DLD1 (cell line): Measurements from ENCODE around the gene UCHL5.
"Not testable (repeated sequence)": the region's sequence is repeated elsewhere in the genome, so short reads cannot be mapped to it uniquely, and the experiment has no call there.

Experiments
- in situ Hi-C: cut with HindIII; loops from 2 replicates; pipeline ENCODE4 v1.10.0; 2017; ENCODE audit warnings: low sequenced_read_pairs

The UCHL5 gene

DNA sequence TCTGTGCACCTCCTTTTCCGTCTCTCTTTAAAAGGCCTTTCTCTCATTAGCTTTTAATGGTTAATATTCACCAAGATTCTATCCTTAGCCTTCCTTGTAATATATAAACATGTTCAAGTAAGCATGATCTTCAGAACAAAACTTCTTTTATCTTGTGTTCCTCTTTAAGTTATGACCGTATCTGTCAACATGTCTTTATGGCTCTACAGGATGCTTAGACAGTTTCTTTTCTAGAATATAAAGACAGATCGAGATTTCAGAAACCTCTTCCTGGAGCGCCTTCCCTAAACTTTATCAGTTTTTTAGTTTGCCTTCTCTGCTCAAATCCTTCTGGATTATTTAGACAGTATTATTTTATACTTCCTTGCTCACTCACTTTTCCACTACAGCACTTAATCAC is 7.4 kb upstream of the UCHL5 start:
- in situ Hi-C loops: no loop called here

DNA sequence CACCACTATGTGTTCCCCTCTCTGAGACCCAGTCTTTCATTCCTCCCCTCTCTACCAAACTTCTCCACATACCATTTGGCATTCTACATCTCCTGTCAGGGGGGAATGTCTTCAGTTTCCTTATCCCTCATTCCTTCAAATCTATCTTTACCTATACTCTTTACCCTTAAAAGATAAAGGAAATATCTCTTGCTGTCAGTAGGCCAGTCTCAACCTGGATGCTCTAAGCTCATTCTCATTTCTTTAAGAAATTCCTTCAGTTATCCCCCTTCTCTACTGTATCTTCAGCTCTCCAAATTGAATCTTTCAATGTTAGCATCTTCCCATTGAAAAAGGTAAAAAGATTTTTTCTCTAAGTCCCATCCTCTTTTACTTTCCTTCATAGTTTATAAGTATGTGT is 6.8 kb upstream of the UCHL5 start:
- in situ Hi-C loops: no loop called here

DNA sequence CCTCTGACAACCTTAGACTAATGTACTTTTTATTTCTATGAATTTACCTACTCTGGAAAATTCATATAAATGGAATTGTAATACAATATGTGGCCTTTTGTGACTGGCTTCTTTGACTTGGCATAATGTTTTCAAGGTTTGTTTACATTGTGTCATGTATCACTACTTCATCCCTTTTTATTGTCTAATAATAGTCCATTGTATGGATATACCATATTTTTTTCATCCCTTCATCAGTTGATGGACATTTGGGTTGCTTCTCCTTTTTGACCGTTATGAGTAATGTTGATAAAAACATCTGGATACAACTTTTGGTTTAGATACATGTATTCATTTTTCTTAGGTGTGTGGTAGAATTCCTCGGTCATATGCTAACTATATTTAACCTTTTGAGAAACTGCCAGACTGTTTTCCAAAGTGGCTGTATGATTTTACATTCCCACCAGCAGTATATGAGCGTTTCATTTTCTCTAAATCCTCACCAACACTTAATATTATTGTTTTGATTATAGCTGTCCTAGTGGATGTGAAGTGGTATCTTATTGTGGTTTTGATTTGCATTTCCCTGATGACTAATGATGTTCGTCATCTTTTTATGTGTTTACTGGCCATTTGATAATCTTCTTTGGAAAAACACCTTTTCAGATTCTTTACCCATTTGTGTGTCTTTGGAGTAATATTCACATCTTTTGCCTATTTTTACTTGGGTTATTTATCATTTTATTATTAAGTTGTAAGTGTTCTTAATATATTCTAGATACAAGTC is 3.7 kb upstream of the UCHL5 start:
- in situ Hi-C loops: no loop called here

DNA sequence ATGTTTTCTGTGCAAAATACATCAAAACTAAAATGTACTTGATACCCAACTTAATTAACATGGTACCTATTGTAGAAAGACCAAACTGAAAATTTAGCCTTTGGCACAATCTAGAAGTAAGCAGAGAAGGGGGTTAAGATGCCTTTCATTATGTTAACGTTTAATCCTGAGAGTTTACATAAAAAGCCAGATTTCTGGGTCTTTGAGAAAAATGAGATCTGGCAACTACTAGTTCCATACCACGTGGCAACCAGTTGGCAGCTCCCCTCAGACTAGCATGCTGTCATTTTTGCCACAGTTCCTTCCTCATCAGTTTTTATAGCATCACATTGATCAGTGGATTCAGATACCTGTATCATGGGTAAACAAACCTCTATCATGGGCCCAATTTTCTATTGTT is 1.8 kb upstream of the UCHL5 start:
- in situ Hi-C loops: no loop called here

DNA sequence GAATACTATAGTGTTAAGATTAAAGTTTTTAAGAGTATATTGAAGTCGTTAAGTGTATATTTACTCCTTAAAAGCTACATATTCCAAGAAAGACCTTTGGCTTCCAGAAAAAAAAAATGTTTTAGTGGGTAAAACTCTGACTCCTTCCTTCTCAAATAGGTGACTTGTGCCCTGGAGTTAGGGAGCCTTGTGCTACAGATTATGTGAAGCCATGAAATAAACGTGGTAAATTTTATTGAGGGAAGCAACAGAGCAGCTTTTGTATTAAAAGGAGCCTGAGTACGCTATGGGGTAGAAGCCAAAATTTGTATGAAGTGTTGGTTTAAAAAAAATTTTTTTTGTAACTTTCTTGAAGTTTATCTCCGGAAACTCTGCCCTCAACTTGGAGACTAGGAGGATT is 1.2 kb upstream of the UCHL5 start:
- in situ Hi-C loops: no loop called here

DNA sequence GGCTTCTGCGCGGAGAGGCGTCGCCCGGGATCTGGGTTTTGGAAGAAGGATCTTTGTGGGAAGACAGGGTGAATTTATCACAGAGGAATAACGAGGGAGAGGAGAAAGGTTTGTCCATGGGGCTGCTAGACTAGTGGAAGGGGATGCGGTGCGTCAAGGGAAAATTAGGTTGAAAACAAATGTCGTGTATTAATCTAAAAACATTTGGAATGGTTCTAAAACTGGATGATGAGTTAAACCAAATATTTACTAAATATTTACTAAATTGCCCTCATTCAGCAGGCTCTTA is 899 bp upstream of the UCHL5 start:
- in situ Hi-C loops: no loop called here

DNA sequence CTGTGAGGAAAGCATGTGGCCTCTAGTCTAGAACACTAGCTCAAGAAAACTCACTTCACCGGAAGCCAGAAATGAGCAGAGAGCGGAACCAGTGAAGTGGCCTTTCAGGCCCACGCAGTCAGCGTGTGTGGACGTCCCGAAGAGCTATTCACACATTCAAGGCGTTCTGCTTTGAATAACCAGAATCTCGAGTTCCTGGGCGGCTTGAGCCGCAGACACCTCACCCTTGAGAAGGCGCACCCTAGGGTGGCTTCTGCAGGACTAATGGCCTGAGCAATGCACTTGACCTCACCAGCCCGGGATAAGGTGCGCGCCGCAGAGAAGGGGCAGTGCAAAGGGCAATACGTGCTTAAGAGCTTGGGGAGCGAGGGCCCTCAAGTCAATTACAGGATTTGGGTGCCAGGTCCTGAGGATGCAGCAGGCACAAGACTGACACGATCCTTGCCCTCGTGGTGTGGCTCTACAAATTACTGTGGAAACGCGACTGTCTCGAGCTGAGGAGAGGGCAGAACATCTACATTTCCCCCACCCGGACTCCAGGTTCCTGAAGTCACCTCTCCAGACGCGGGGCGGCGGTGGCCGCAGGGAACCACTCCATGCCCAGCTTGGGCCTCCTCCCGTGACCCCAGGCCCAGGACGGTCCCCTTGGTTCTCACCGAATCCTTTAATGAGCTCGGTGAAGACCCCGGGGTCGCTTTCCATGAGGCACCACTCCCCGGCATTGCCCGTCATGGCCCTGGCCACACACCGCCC is 455 bp downstream of the UCHL5 start:
- in situ Hi-C loops: no loop called here

DNA sequence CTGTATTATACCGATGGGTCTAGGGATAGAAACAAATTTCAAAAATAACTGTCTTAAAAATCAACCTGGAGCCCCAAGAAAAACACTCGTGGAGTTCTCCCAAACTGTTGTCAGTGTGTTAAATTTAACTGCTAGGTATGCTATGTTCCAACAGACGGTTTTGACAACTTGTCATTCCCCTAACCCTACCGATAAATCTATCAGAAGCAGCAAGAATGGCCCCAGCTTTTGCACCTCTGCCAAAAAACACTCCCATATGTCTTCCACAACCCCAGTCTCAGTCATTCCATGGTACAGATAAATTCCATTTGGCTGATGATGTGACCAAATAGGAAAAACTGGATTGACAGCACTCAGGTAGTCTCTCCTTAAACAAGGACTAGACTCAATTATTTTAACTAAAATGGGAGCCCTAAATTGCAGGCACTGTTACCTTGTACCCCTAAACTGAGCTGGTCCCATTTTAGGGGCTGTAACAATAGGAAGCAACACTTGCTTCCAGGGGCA is 4.9 kb downstream of the UCHL5 start:
- in situ Hi-C loops: no loop called here

DNA sequence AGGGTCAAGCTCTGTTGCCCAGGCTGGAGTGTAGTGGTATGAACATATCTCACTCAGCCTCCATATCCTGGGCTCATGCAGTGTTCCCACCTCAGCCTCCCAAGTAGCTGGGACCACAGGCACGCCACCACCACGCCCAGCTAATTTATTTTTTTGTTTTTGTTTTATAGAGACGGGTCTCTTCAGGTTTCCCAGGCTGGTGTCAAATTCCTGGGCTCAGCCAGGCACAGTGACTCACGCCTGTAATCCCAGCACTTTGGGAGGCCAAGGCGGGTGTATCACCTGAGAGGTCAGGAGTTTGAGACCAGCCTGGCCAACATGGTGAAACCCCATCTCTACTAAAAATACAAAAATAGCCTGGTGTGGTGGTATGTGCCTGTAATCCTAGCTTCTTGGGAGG is 10.2 kb downstream of the UCHL5 start:
- in situ Hi-C loops: not testable (repeated sequence)

DNA sequence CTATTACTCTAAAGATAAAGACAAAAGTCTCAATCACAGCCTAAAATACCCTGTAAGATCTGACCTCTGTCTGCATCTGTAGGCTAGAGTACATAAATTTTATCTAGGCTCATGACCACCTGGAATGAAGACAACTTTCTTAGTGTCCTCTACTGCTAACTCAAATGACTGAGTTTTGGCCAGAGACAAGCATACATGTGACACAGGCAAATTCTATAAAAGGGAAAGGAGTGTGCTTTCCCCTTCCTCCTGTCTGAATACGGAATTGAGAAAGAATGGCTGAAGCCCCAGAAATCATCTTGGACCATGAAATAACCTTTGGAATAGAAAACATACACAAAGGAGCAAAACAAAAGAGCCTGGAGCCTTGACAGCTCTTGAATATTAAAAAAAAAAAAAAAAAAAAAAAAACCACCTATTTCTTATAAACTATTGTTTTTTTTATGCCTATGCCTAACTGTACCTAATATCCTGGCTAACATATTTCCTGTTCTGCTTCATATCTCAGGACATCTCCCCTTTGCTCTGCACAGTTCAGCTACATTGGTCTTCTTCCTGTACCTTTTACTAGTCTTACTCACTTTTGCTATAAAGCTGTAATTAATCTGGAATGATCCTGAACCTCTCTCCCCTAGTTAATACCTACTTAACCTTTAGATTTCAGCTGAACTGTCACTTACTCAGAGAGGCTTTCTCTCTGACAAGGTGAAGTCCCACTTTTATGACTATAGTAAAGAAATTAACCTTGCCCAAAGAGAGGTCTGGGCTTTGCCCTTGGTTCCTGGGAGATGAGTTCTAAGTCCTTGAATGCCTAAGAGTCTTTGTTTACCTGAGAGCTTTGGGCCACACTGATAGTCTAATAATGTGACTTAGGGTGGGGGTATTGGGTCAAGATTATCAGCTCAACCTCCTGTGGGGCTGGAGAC is 16.1 kb downstream of the UCHL5 start:
- in situ Hi-C loops: no loop called here

DNA sequence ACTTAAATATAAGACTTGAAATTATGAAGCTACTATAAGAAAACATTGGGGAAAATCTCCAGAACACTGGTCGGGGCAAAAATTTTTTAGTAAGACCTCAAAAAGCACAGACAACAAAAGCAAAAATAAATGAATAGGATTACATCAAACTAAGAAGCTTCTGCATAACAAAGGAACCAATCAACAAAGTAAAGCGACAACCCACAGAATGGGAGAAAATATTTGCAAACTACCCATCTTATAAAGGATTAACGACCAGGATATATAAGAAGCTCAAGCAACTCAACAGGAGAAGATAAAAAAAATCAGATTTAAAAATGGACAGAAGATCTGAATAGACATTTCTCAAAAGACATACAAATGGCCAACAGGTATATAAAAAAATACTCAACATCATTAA is 19.1 kb downstream of the UCHL5 start:
- in situ Hi-C loops: no loop called here

DNA sequence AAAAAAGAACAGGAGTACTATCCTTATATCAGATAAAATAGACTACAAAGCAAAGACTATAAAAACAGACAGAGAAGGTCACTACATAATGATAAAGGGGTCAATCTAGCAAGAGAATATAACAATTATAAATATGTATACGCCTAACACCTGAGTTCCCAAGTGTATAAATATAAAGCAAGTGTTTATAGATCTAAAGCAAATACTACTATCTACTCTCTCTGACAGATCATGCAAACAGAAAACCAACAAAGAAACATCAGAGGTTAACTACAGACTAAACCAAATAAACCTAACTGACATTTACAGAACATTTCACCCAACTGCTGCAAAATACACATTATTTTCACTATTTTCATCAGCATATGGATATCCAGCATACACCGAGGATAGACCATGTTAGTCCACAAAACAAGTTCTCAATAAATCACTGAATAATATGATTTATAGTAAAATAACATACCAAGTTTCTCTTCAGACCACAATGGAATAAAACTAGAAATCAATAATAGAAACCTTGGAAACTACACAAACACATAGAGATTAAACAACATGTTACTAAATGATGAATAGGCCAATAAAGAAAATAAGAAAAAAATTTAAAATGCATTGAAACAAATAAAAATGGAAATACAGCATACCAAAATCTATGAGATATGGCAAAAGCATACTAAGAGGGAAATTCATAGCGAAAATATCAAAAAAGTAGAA is 22.7 kb downstream of the UCHL5 start:
- in situ Hi-C loops: no loop called here

DNA sequence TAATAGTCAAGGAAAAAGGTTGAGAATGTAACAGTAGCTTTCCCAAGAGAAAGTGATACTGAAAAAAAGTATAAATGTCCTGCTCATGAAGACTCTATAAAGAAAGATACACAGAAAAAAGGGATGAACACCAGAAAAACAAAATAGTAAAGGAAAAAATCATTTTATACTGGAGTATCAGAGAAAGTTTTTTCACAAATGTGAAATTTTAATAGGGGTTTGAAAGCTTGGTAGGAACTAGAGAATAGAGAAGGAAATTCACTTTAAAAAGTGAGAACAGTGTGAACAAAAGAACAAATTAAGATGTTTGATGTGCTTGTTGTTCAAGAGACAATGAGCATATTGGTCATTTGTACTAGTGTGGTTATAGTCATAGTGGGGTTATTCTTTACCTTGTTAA is 25.6 kb downstream of the UCHL5 start:
- in situ Hi-C loops: no loop called here

DNA sequence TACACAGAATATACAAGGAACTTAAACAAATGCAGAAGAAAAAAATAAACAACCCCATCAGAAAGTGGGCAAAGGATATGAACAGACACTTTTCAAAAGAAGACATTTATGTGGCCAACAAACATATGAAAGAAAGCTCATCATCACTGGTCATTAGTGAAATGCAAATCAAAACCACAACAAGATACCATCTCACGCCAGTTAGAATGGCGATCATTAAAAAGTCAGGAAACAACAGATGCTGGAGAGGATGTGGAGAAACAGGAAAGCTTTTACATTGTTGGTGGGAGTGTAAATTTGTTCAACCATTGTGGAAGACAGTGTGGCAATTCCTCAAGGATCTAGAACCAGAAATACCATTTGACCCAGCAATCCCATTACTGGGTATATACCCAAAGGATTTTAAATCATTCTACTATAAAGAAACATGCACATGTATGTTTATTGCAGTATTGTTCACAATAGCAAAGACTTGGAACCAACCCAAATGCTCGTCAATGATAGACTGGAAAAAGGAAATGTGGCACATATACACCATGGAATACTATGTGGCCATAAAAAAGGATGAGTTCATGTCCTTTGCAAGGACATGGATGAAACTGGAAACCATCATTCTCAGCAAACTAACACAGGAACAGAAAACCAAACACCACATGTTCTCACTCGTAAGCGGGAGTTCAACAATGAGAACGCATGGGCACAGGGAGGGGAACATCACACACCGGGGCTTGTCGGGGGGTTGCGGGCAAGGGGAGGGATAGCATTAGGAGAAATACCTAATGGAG is 26.3 kb downstream of the UCHL5 start:
- in situ Hi-C loops: not testable (repeated sequence)

DNA sequence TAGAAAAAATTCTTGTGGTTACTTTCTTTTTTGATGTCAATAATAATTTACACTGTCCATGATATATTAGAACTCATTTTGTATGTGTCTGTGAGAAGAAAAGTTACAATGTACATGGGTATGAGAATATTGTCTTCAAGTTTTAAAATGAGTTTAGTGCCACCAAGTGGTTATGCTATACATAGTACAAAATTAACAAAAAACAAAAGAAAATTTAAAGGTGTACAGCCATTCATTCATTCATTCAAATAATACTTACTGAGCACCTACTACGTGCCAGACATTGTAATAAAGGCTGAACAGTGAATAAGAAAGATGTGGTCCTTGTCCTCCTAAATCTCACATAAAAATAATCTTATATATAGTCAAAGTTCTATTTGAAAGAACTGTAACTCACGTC is 27.7 kb downstream of the UCHL5 start:
- in situ Hi-C loops: no loop called here

DNA sequence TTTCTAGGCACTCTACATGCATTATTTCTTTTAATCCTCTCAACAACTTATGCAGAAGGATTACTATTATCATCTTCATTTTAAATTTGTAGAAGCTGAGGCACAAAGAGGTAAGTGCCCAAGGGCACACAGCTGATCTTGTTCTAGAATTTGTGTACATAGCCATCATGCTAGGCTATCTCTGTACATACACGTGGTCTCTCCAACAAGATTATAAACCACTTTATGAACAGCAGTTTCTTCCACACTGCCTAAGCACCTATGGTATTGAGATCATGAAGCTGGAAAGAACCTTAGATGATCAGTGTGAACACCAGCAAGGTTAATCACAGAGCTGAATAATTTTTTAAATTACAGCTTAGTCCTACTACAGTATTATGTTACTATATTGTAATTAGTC is 28.9 kb downstream of the UCHL5 start:
- in situ Hi-C loops: no loop called here

DNA sequence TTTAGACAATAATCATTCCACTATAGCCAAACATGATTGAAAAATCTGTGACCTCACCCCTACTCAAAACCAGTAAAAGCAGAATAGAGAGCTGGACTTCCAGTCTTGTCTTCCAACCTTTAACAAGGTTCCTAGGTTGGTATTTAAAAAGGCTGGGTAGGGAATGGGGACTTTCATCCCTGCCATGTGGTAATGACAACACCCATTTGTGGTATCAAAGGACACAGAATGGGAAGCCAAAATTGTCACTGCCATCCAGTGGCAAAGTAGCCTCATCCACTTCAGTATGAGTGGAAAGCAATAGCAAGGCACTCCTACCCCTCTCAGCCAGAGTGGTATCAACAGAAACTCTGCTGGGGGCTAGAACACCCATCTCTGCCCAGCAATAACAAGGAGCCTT is 33.9 kb downstream of the UCHL5 start:
- in situ Hi-C loops: no loop called here

DNA sequence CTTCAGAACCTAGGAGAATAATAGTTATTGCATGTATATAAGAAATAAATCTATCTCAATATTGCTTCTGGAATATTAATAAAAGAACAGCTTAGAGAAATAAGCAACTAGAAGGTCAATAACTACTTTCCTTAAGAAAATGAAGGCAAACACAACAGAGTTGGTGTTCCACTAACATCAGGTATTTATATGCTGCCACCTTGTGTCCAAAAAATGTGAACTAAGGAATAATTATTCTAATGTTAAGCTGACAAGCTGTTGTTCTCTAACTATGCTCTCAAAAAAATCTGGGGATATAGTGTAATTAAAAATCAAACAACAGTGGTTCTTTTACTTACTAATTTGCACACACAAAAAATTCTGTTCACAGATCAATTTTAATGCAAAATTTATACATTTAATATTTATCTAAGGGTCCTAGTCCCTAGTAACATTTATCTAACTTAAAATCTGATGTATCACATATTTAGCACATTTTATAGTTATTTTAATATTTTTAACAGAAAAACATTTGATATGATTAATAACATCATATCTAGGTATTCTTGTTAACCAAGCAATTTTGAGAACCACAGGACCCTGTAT is 39.6 kb downstream of the UCHL5 start:
- in situ Hi-C loops: loop anchor here (25.0 kb wide), 2 partner anchors 207 to 407 kb away; partner anchors contain the start of gene RGS2

DNA sequence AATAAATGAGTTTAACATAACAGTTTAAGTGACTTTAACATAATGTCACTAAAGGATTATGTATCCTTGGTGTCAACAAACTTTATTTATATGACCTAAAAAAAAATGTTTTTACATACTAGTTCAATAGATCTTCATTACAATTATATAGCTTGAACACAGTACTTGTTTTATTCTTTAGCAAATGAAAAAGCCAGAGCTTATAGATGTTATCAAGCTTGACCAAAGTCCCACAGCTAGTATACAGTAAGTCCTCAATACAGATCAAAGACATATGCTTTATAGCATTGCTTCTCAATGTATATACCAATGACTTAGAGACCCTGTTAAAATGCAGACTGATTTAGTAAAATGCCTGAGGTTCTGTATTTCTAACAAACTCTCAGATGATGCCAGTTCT is 42.4 kb downstream of the UCHL5 start:
- in situ Hi-C loops: loop anchor here (25.0 kb wide), 2 partner anchors 204 to 404 kb away; partner anchors contain the start of gene RGS2
